Measurements from ENCODE around the gene GRPEL2. TPM values are rescaled to one million over a fixed set of nuclear protein-coding genes. Genes with fewer than 3 reads are reported as not detected.

The GRPEL2 gene
- total RNA-seq, 1 experiment from 2014 or later, result 47.3 TPM

- H3K23ac ChIP-seq (ENCODE audit: insufficient read length, low read depth, low read length), result no peak overlapping the region
- TF ChIP-seq CTCF (conservative IDR thresholded peaks at IDR 0.05), result no peak
- WGBS (ENCODE audit: extremely low coverage, insufficient read length, low lambda C conversion rate), result no CpG with 5 or more reads among the region's 2 CpGs
- H2BK20ac ChIP-seq (ENCODE audit: low read depth, low read length, poor library complexity, severe bottlenecking), result no peak overlapping the region
- no peak overlapping the region for H4K5ac ChIP-seq (ENCODE audit: insufficient read length, low read depth, low read length)
- H3K79me1 ChIP-seq (ENCODE audit: insufficient read depth, low read depth, low read length, poor library complexity, severe bottlenecking), result no peaks in the 10 kb centered on the region
- H3K27ac ChIP-seq (ENCODE audit: insufficient read length, low read depth, low read length), result no peak overlapping the region
- Mint-ChIP-seq H3K27ac (peak overlapping the region in 1 of 3 experiments; percentile 42; a peak in 1 of 7 replicates), H3K4me1 (peaks cover 19 to 36% of the 10 kb centered on the region in 2 experiments), H3K36me3 (ENCODE audit: insufficient read depth in 1 of 3, low read depth in 3 of 3) (no peaks in the 10 kb centered on the region), H3K9me3 (no peaks in the 10 kb centered on the region), H3K27me3 (ENCODE audit: low read depth) (no peaks in the 10 kb centered on the region), H3K4me3 (no peak overlapping the region)
- no peaks in the 10 kb centered on the region for H3K27me3 ChIP-seq (ENCODE audit: insufficient read depth, low read length)
- H3K79me2 ChIP-seq (ENCODE audit: insufficient read depth, low read length), result no peaks in the 10 kb centered on the region
- no peak overlapping the region for H2AFZ ChIP-seq (ENCODE audit: low read length)
- no peak overlapping the region for H3K9ac ChIP-seq (ENCODE audit: extremely low read depth, insufficient read length, low read length)
- no peak overlapping the region for H4K8ac ChIP-seq (replicated peaks; ENCODE audit: insufficient read length, low read depth, low read length)
- no peaks in the 10 kb centered on the region for H3K23me2 ChIP-seq (ENCODE audit: insufficient read length, low read depth, low read length, poor library complexity, severe bottlenecking)
- no peak overlapping the region for H3T11ph ChIP-seq (ENCODE audit: low read length)
- no peak overlapping the region for H2BK12ac ChIP-seq (ENCODE audit: insufficient read length, low read depth, low read length)
- no peak overlapping the region for H2BK5ac ChIP-seq (ENCODE audit: insufficient read length, low read length)
- no peak overlapping the region for H2BK15ac ChIP-seq (ENCODE audit: low read depth, low read length)
- no peak overlapping the region for H3K14ac ChIP-seq (ENCODE audit: insufficient read depth, low read length)
- H3K4me1 ChIP-seq (ENCODE audit: insufficient read depth, low read length), result no peaks in the 10 kb centered on the region; the same call in 1 of the 2 replicates
- no peak overlapping the region for H3K4ac ChIP-seq (ENCODE audit: low read depth, low read length)
- H3K4me2 ChIP-seq (ENCODE audit: insufficient read depth, insufficient read length, low read length), result no peak overlapping the region
- H2BK120ac ChIP-seq (ENCODE audit: low read depth, low read length, poor library complexity, severe bottlenecking), result no peak overlapping the region
- H4K20me1 ChIP-seq (ENCODE audit: control insufficient read depth, insufficient read depth, insufficient read length), result no peaks in the 10 kb centered on the region
- no peak overlapping the region for H3K18ac ChIP-seq (ENCODE audit: insufficient read length, low read depth, low read length)
- no peak overlapping the region for H4K91ac ChIP-seq (ENCODE audit: insufficient read length, low read depth, low read length)
- no peak overlapping the region for H2AK5ac ChIP-seq (ENCODE audit: insufficient read length, low read length)
- H3K56ac ChIP-seq (ENCODE audit: insufficient read length, low read depth, low read length), result no peak overlapping the region
- DNase-seq, result no peak
- H3K9me3 ChIP-seq (ENCODE audit: control insufficient read depth, low read depth, low read length), result no peaks in the 10 kb centered on the region
Measured at GRCh38 chr5:149401051-149401450, 55.8 kb downstream of the GRPEL2 start.

All from H9 (cell line).